GM12878 (cell line): Measurements from ENCODE around the gene EXPH5. TPM values are rescaled to one million over a fixed set of nuclear protein-coding genes. Genes with fewer than 3 reads are reported as not detected.

Source experiments
- BRCA1 ChIP-seq: IDR thresholded peaks from 2 replicates; pipeline ENCODE4 v1.6.1; 2011; ENCODE audit warnings: low read depth, low read length, improper control_type of control experiment
- EED ChIP-seq: sonication (generic); IDR thresholded peaks from 2 replicates; pipeline ENCODE4 v1.6.1; 2016; ENCODE audit warnings: antibody characterized with exemption, low read depth
- EP300 ChIP-seq, 2 experiments: fragments of 150-350 bp in 1 of 2; IDR thresholded peaks; 2 replicates each; pipeline ENCODE4 v1.6.1; 2011 to 2012; ENCODE audit warnings: low read depth in 2 of 2, low read length in 2 of 2, borderline replicate concordance in 1 of 2, improper control_type of control experiment in 1 of 2, inconsistent platforms in 1 of 2; ENCODE audit not compliant: control insufficient read depth in 1 of 2
- HCFC1 ChIP-seq: fragments of 150-350 bp; IDR thresholded peaks from 2 replicates; pipeline ENCODE4 v1.6.1; 2014; ENCODE audit warnings: low read length
- HSF1 ChIP-seq: fragments of 150-350 bp; IDR thresholded peaks from 2 replicates; pipeline ENCODE4 v1.6.1; 2014; ENCODE audit warnings: mild to moderate bottlenecking, low read depth, low read length
- MLLT1 ChIP-seq: fragments of 450-650 bp; IDR thresholded peaks from 2 replicates; pipeline ENCODE4 v1.6.1; 2016; ENCODE audit warnings: mild to moderate bottlenecking
- MYC ChIP-seq: IDR thresholded peaks from 2 replicates; pipeline ENCODE4 v1.6.1; 2011; ENCODE audit warnings: mild to moderate bottlenecking, low read length, moderate library complexity, inconsistent platforms; ENCODE audit not compliant: insufficient read depth, insufficient replicate concordance, insufficient read length, severe bottlenecking
- NBN ChIP-seq: fragments of 450-650 bp; IDR thresholded peaks from 2 replicates; pipeline ENCODE4 v1.6.1; 2016
- NFYB ChIP-seq: IDR thresholded peaks from 2 replicates; pipeline ENCODE4 v1.6.1; 2011; ENCODE audit warnings: low read depth, mild to moderate bottlenecking, low read length, improper control_type of control experiment, moderate library complexity; ENCODE audit not compliant: insufficient read depth
- RAD21 ChIP-seq: IDR thresholded peaks from 2 replicates; pipeline ENCODE4 v1.6.1; 2011; ENCODE audit warnings: mild to moderate bottlenecking, low read depth, low read length, moderate library complexity; ENCODE audit not compliant: insufficient read depth
- RAD51 ChIP-seq: fragments of 450-650 bp; IDR thresholded peaks from 2 replicates; pipeline ENCODE4 v1.6.1; 2016; ENCODE audit warnings: moderate library complexity, mild to moderate bottlenecking, inconsistent platforms
- STAT3 ChIP-seq: IDR thresholded peaks from 2 replicates; pipeline ENCODE4 v1.6.1; 2011; ENCODE audit warnings: low read depth, low read length, improper control_type of control experiment
- SUPT20H ChIP-seq: IDR thresholded peaks from 2 replicates; pipeline ENCODE4 v1.6.1; 2011; ENCODE audit warnings: low read depth, mild to moderate bottlenecking, low read length, moderate library complexity, borderline replicate concordance; ENCODE audit not compliant: control insufficient read depth
- TCF12 ChIP-seq: IDR thresholded peaks from 2 replicates; pipeline ENCODE4 v1.6.1; 2011; ENCODE audit warnings: low read depth, mild to moderate bottlenecking, low read length
- YY1 ChIP-seq: IDR thresholded peaks from 2 replicates; pipeline ENCODE4 v1.6.1; 2011; ENCODE audit warnings: low read depth, mild to moderate bottlenecking, low read length
- ZBTB4 ChIP-seq: fragments of 450-650 bp; formaldehyde crosslinking; IDR thresholded peaks from 2 replicates; pipeline ENCODE4 v1.4.0; 2022; ENCODE audit warnings: mild to moderate bottlenecking, moderate library complexity
- polyA plus RNA-seq, 11 experiments: library from polyadenylated mRNA; depleted of rRNA in 4 of 11; unstranded in 6 of 11; stranded (reverse) in 5 of 11; fragments of >200 nt; fragmentation: Nextera tagmentation in 4 of 11; fragmentation: Illumina TruSeq in 1 of 11; extraction: Ambion mirVana in 4 of 11; extraction: Trizol in 1 of 11; gene quantifications; 1 replicate in 1 of 11; 2 replicates in 10 of 11; pipeline versions ENCODE4 v1.2.1 to v1.2.3, GENCODE V29; 2011 to 2016; ENCODE audit warnings: inconsistent platforms in 2 of 11, missing spikeins in 2 of 11, low read depth in 1 of 11
- total RNA-seq, 4 experiments: library from RNA; depleted of rRNA in 3 of 4; stranded (reverse); fragments of >200 nt in 3 of 4; fragmentation: Illumina TruSeq in 1 of 4; extraction: Trizol in 1 of 4; gene quantifications; 2 replicates each; pipeline versions ENCODE4 v1.2.1 to v1.2.3, GENCODE V29; 2013 to 2021
- TF ChIP-seq, protein P1 (sequence below): IDR thresholded peaks from 2 replicates; pipeline ENCODE4 v1.6.1; 2012; ENCODE audit warnings: improper control_type of control experiment, low read depth, low read length; ENCODE audit not compliant: insufficient replicate concordance
- TF ChIP-seq, protein P2 (sequence below): fragments of 450-650 bp; IDR thresholded peaks from 2 replicates; pipeline ENCODE4 v1.6.1; 2016; ENCODE audit warnings: mild to moderate bottlenecking

EXPH5 gene
- total and polyA plus RNA-seq, 10 of the 15 experiments (the other 5 are each of a cell fraction or from before 2014, with no cell fraction given): 0.69 to 11.1 (median 4.3) TPM

- TF ChIP-seq, protein P1, sequence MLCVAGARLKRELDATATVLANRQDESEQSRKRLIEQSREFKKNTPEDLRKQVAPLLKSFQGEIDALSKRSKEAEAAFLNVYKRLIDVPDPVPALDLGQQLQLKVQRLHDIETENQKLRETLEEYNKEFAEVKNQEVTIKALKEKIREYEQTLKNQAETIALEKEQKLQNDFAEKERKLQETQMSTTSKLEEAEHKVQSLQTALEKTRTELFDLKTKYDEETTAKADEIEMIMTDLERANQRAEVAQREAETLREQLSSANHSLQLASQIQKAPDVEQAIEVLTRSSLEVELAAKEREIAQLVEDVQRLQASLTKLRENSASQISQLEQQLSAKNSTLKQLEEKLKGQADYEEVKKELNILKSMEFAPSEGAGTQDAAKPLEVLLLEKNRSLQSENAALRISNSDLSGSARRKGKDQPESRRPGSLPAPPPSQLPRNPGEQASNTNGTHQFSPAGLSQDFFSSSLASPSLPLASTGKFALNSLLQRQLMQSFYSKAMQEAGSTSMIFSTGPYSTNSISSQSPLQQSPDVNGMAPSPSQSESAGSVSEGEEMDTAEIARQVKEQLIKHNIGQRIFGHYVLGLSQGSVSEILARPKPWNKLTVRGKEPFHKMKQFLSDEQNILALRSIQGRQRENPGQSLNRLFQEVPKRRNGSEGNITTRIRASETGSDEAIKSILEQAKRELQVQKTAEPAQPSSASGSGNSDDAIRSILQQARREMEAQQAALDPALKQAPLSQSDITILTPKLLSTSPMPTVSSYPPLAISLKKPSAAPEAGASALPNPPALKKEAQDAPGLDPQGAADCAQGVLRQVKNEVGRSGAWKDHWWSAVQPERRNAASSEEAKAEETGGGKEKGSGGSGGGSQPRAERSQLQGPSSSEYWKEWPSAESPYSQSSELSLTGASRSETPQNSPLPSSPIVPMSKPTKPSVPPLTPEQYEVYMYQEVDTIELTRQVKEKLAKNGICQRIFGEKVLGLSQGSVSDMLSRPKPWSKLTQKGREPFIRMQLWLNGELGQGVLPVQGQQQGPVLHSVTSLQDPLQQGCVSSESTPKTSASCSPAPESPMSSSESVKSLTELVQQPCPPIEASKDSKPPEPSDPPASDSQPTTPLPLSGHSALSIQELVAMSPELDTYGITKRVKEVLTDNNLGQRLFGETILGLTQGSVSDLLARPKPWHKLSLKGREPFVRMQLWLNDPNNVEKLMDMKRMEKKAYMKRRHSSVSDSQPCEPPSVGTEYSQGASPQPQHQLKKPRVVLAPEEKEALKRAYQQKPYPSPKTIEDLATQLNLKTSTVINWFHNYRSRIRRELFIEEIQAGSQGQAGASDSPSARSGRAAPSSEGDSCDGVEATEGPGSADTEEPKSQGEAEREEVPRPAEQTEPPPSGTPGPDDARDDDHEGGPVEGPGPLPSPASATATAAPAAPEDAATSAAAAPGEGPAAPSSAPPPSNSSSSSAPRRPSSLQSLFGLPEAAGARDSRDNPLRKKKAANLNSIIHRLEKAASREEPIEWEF: peak; percentile 22
- TF ChIP-seq NBN: 0 out of 2 replicates have a peak, but pooled peaks have one; percentile 13
- TF ChIP-seq YY1: no peak
- no peak for TF ChIP-seq HSF1
- no peak for TF ChIP-seq EP300 (IDR thresholded peaks at IDR 0.05; ENCODE audit: borderline replicate concordance in 1 of 2, control insufficient read depth in 1 of 2, low read depth in 2 of 2, low read length in 2 of 2)
- TF ChIP-seq, protein P2, sequence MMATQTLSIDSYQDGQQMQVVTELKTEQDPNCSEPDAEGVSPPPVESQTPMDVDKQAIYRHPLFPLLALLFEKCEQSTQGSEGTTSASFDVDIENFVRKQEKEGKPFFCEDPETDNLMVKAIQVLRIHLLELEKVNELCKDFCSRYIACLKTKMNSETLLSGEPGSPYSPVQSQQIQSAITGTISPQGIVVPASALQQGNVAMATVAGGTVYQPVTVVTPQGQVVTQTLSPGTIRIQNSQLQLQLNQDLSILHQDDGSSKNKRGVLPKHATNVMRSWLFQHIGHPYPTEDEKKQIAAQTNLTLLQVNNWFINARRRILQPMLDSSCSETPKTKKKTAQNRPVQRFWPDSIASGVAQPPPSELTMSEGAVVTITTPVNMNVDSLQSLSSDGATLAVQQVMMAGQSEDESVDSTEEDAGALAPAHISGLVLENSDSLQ: no peak
- no peak for TF ChIP-seq STAT3
- TF ChIP-seq MYC: no peak
- TF ChIP-seq TCF12: no peak
- no peak for TF ChIP-seq NFYB
- TF ChIP-seq BRCA1: no peak
- TF ChIP-seq EED: 0 out of 2 replicates have a peak, but pooled peaks have one; percentile 9
- TF ChIP-seq RAD21: 0 out of 2 replicates have a peak, but pooled peaks have one; percentile 3
- TF ChIP-seq SUPT20H: no peak
- TF ChIP-seq RAD51: no peak
- no peak for TF ChIP-seq ZBTB4 (CRISPR knock-in tag)
- no peak for TF ChIP-seq HCFC1
- no peak for TF ChIP-seq MLLT1
Measured at GRCh38 chr11:108558222-108558621, 35.3 kb downstream of the EXPH5 start (continued).
